HAP-1 (cell line): ENCODE data around the gene SLC37A1.
A peak's percentile ranks its signal among the peaks of the same experiment; 100 is the strongest.

Experiments used
- DNase-seq, 2 experiments: peaks; one replicate each; pipeline ENCODE4 v3.0.0-alpha.2; 2016 to 2020; ENCODE audit warnings: low spot score in 2 of 2
- H3K27me3 ChIP-seq: fragments of 250-450 bp; sonication (Bioruptor Pico); 2 replicates; pipeline ENCODE4 v1.5.1; 2020; ENCODE audit warnings: low read depth, mild to moderate bottlenecking, moderate library complexity
- H3K36me3 ChIP-seq: fragments of 250-450 bp; sonication (Bioruptor Pico); replicated peaks from 2 replicates; pipeline ENCODE4 v1.5.1; 2020; ENCODE audit warnings: mild to moderate bottlenecking
- H3K4me1 ChIP-seq: fragments of 250-450 bp; sonication (Bioruptor Pico); 2 replicates; pipeline ENCODE4 v1.5.1; 2020; ENCODE audit warnings: mild to moderate bottlenecking
- H3K4me3 ChIP-seq: fragments of 250-450 bp; sonication (Bioruptor Pico); 2 replicates; pipeline ENCODE4 v1.5.1; 2020; ENCODE audit warnings: mild to moderate bottlenecking, moderate library complexity
- H3K9me3 ChIP-seq: fragments of 250-450 bp; sonication (Bioruptor Pico); 2 replicates; pipeline ENCODE4 v1.5.1; 2020; ENCODE audit warnings: mild to moderate bottlenecking, moderate library complexity
- in situ Hi-C: fragments of 300-500 bp; cut with MboI; formaldehyde crosslinking; loops from 3 replicates; pipeline ENCODE4 v1.14.3; 2020; ENCODE audit warnings: low sequenced_read_pairs, inconsistent platforms, mixed read lengths

The SLC37A1 gene

GRCh38 chr21:42542196-42542595 lies 28.5 kb downstream of the SLC37A1 start:
- Histone ChIP-seq H3K9me3 (no peaks in the 10 kb centered on the region), H3K27me3 (no peaks in the 10 kb centered on the region), H3K4me3 (no peak overlapping the region), H3K36me3 (no peaks in the 10 kb centered on the region), H3K4me1 (no peaks in the 10 kb centered on the region)
- in situ Hi-C loops, result no loop called here
- no peak for DNase-seq

GRCh38 chr21:42542596-42542995 lies 28.9 kb downstream of the SLC37A1 start:
- DNase-seq, result no peak
- H3K27me3 ChIP-seq, result no peaks in the 10 kb centered on the region
- in situ Hi-C loops, result no loop called here
- H3K4me3 ChIP-seq, result no peak overlapping the region
- no peaks in the 10 kb centered on the region for H3K4me1 ChIP-seq
- H3K36me3 ChIP-seq, result no peaks in the 10 kb centered on the region
- no peaks in the 10 kb centered on the region for H3K9me3 ChIP-seq

- DNase-seq, result no peak
- no peaks in the 10 kb centered on the region for H3K36me3 ChIP-seq
- no peaks in the 10 kb centered on the region for H3K4me1 ChIP-seq
- H3K4me3 ChIP-seq, result no peak overlapping the region
- in situ Hi-C loops, result no loop called here
- no peaks in the 10 kb centered on the region for H3K9me3 ChIP-seq
- no peaks in the 10 kb centered on the region for H3K27me3 ChIP-seq
Measured at GRCh38 chr21:42543106-42543847, 29.6 kb downstream of the SLC37A1 start.

- Histone ChIP-seq H3K27me3 (no peaks in the 10 kb centered on the region), H3K4me3 (no peak overlapping the region), H3K4me1 (no peaks in the 10 kb centered on the region), H3K9me3 (no peaks in the 10 kb centered on the region), H3K36me3 (no peaks in the 10 kb centered on the region)
- in situ Hi-C loops, result no loop called here
- DNase-seq, result no peak
Measured at GRCh38 chr21:42544544-42544943, 30.9 kb downstream of the SLC37A1 start.

- in situ Hi-C loops, result no loop called here
- DNase-seq, result no peak
- Histone ChIP-seq H3K9me3 (no peaks in the 10 kb centered on the region), H3K4me1 (peaks cover 3% of the 10 kb centered on the region), H3K27me3 (no peaks in the 10 kb centered on the region), H3K36me3 (no peaks in the 10 kb centered on the region), H3K4me3 (no peak overlapping the region)
Measured at GRCh38 chr21:42545317-42545716, 31.7 kb downstream of the SLC37A1 start.

- no peak for DNase-seq
- in situ Hi-C loops, result no loop called here
- Histone ChIP-seq H3K27me3 (no peaks in the 10 kb centered on the region), H3K4me1 (peaks cover 4% of the 10 kb centered on the region), H3K36me3 (no peaks in the 10 kb centered on the region), H3K4me3 (no peak overlapping the region), H3K9me3 (no peaks in the 10 kb centered on the region)
Measured at GRCh38 chr21:42545745-42546144, 32.1 kb downstream of the SLC37A1 start.

- Histone ChIP-seq H3K9me3 (no peaks in the 10 kb centered on the region), H3K36me3 (no peaks in the 10 kb centered on the region), H3K27me3 (no peaks in the 10 kb centered on the region), H3K4me1 (peaks cover 4% of the 10 kb centered on the region), H3K4me3 (no peak overlapping the region)
- in situ Hi-C loops, result no loop called here
- DNase-seq, result no peak
Measured at GRCh38 chr21:42546433-42546832, 32.8 kb downstream of the SLC37A1 start.

- H3K4me3 ChIP-seq, result no peak overlapping the region
- in situ Hi-C loops, result no loop called here
- H3K27me3 ChIP-seq, result no peaks in the 10 kb centered on the region
- H3K4me1 ChIP-seq, result peaks cover 4% of the 10 kb centered on the region
- no peaks in the 10 kb centered on the region for H3K36me3 ChIP-seq
- no peak for DNase-seq
- H3K9me3 ChIP-seq, result no peaks in the 10 kb centered on the region
Measured at GRCh38 chr21:42547001-42547905, 33.6 kb downstream of the SLC37A1 start.

GRCh38 chr21:42547906-42548365 lies 34.3 kb downstream of the SLC37A1 start:
- Histone ChIP-seq H3K27me3 (no peaks in the 10 kb centered on the region), H3K4me1 (peaks cover 4% of the 10 kb centered on the region), H3K36me3 (no peaks in the 10 kb centered on the region), H3K9me3 (no peaks in the 10 kb centered on the region), H3K4me3 (no peak overlapping the region)
- in situ Hi-C loops, result no loop called here
- DNase-seq, result no peak

- no peak for DNase-seq
- H3K27me3 ChIP-seq, result no peaks in the 10 kb centered on the region
- H3K9me3 ChIP-seq, result no peaks in the 10 kb centered on the region
- in situ Hi-C loops, result no loop called here
- H3K4me1 ChIP-seq, result peaks cover 4% of the 10 kb centered on the region
- H3K36me3 ChIP-seq, result no peaks in the 10 kb centered on the region
- H3K4me3 ChIP-seq, result no peak overlapping the region
Measured at GRCh38 chr21:42548687-42549406, 35.2 kb downstream of the SLC37A1 start.

- H3K27me3 ChIP-seq, result no peaks in the 10 kb centered on the region
- H3K4me1 ChIP-seq, result peaks cover 4% of the 10 kb centered on the region
- DNase-seq, result peak; percentile 39 to 58
- no peak overlapping the region for H3K4me3 ChIP-seq
- in situ Hi-C loops, result no loop called here
- H3K36me3 ChIP-seq, result no peaks in the 10 kb centered on the region
- no peaks in the 10 kb centered on the region for H3K9me3 ChIP-seq
Measured at GRCh38 chr21:42550817-42551216, 37.2 kb downstream of the SLC37A1 start.

GRCh38 chr21:42552407-42553336 lies 39.0 kb downstream of the SLC37A1 start:
- Histone ChIP-seq H3K9me3 (no peaks in the 10 kb centered on the region), H3K4me3 (no peak overlapping the region), H3K27me3 (no peaks in the 10 kb centered on the region), H3K36me3 (no peaks in the 10 kb centered on the region), H3K4me1 (peaks cover 4% of the 10 kb centered on the region)
- in situ Hi-C loops, result no loop called here
- DNase-seq, result no peak

GRCh38 chr21:42553435-42553834 lies 39.8 kb downstream of the SLC37A1 start:
- Histone ChIP-seq H3K27me3 (no peaks in the 10 kb centered on the region), H3K9me3 (no peaks in the 10 kb centered on the region), H3K4me1 (peaks cover 4% of the 10 kb centered on the region), H3K4me3 (no peak overlapping the region), H3K36me3 (no peaks in the 10 kb centered on the region)
- no peak for DNase-seq
- in situ Hi-C loops, result no loop called here
